GM23338 (cell line): ENCODE results near the gene TEDC1. TPM values are rescaled to one million over a fixed set of nuclear protein-coding genes. Genes with fewer than 3 reads are reported as not detected.
A peak's percentile ranks its signal among the peaks of the same experiment; 100 is the strongest.

Experiments
- ATAC-seq: fragments of 200-7000 bp; cut with Tn5 transposase; 3 replicates; pipeline ENCODE4 v1.9.1; 2020
- DNase-seq: peaks from one replicate; pipeline ENCODE4 v3.0.0-alpha.2; 2015; ENCODE audit warnings: low spot score
- H2AFZ ChIP-seq: fragments of 200-600 bp; sonication (generic); 2 replicates; pipeline ENCODE4 v1.8.0; 2016; ENCODE audit warnings: antibody characterized with exemption, mild to moderate bottlenecking, moderate library complexity
- H3F3A ChIP-seq: fragments of 200-600 bp; sonication (generic); replicated peaks from 2 replicates; pipeline ENCODE4 v1.8.0; 2017; ENCODE audit warnings: antibody characterized with exemption, mixed run types, low read depth
- H3K27ac ChIP-seq: fragments of 200-600 bp; sonication (generic); 2 replicates; pipeline ENCODE4 v1.6.1; 2016; ENCODE audit warnings: low read depth
- H3K27me3 ChIP-seq: fragments of 200-600 bp; sonication (generic); 2 replicates; pipeline ENCODE4 v1.8.0; 2016; ENCODE audit warnings: mild to moderate bottlenecking, mixed run types, moderate library complexity; ENCODE audit not compliant: insufficient read depth
- H3K36me3 ChIP-seq: fragments of 200-600 bp; sonication (generic); 2 replicates; pipeline ENCODE4 v1.8.0; 2016; ENCODE audit warnings: mild to moderate bottlenecking; ENCODE audit not compliant: insufficient read depth
- H3K4me1 ChIP-seq: fragments of 200-600 bp; sonication (generic); 2 replicates; pipeline ENCODE4 v1.8.0; 2016; ENCODE audit warnings: mild to moderate bottlenecking, moderate library complexity; ENCODE audit not compliant: insufficient read depth
- H3K4me2 ChIP-seq: fragments of 200-600 bp; sonication (generic); 2 replicates; pipeline ENCODE4 v1.7.1; 2017; ENCODE audit warnings: mixed run types
- H3K4me3 ChIP-seq: fragments of 200-600 bp; sonication (generic); 2 replicates; pipeline ENCODE4 v1.6.1; 2016; ENCODE audit warnings: mixed run types
- H3K79me2 ChIP-seq: fragments of 200-600 bp; sonication (generic); replicated peaks from 2 replicates; pipeline ENCODE4 v1.8.0; 2017; ENCODE audit warnings: mild to moderate bottlenecking; ENCODE audit not compliant: insufficient read depth
- H3K9me2 ChIP-seq: fragments of 200-600 bp; sonication (generic); 2 replicates; pipeline ENCODE4 v1.8.0; 2017; ENCODE audit not compliant: insufficient read depth
- H4K20me1 ChIP-seq: fragments of 200-600 bp; sonication (generic); replicated peaks from 2 replicates; pipeline ENCODE4 v1.8.0; 2017; ENCODE audit warnings: mild to moderate bottlenecking; ENCODE audit not compliant: insufficient read depth
- H3K27ac Mint-ChIP-seq: 2 replicates; pipeline ENCODE4 v1.8.0; 2020; ENCODE audit warnings: inconsistent platforms, mild to moderate bottlenecking, moderate library complexity, mixed read lengths
- H3K27me3 Mint-ChIP-seq: 3 replicates; pipeline ENCODE4 v1.8.0; 2022; ENCODE audit warnings: low read depth, mild to moderate bottlenecking, moderate library complexity, mixed read lengths, inconsistent platforms; ENCODE audit not compliant: insufficient read depth, poor library complexity
- H3K36me3 Mint-ChIP-seq: 3 replicates; pipeline ENCODE4 v1.8.0; 2021; ENCODE audit warnings: low read depth, mild to moderate bottlenecking, inconsistent platforms, moderate library complexity, mixed read lengths
- H3K4me1 Mint-ChIP-seq: 3 replicates; pipeline ENCODE4 v1.8.0; 2020; ENCODE audit warnings: mild to moderate bottlenecking, inconsistent platforms, mixed read lengths
- H3K4me3 Mint-ChIP-seq: 3 replicates; pipeline ENCODE4 v1.8.0; 2021; ENCODE audit warnings: moderate library complexity, mild to moderate bottlenecking, inconsistent platforms, mixed read lengths
- H3K9me3 Mint-ChIP-seq: 3 replicates; pipeline ENCODE4 v1.8.0; 2020; ENCODE audit warnings: moderate library complexity, mild to moderate bottlenecking, inconsistent platforms, mixed read lengths
- CREB1 ChIP-seq: fragments of 250-450 bp; sonication (Bioruptor Pico); IDR thresholded peaks from 2 replicates; pipeline ENCODE4 v1.5.0; 2020; ENCODE audit warnings: low read depth, mild to moderate bottlenecking, moderate library complexity
- EZH2 ChIP-seq: fragments of 200-600 bp; sonication (generic); IDR thresholded peaks from one replicate; pipeline ENCODE4 v1.8.0; 2017; ENCODE audit warnings: antibody characterized with exemption, mild to moderate bottlenecking, low read depth; ENCODE audit not compliant: unreplicated experiment
- EZH2phosphoT487 ChIP-seq: fragments of 200-600 bp; sonication (generic); IDR thresholded peaks from one replicate; pipeline ENCODE4 v1.8.1; 2018; ENCODE audit warnings: antibody characterized with exemption; ENCODE audit not compliant: unreplicated experiment
- JUNB ChIP-seq: IDR thresholded peaks from one replicate; pipeline ENCODE4 v1.6.1; 2016; ENCODE audit warnings: antibody characterized with exemption; ENCODE audit not compliant: unreplicated experiment
- REST ChIP-seq: IDR thresholded peaks from one replicate; pipeline ENCODE4 v1.6.1; 2018; ENCODE audit warnings: antibody characterized with exemption; ENCODE audit not compliant: unreplicated experiment
- polyA plus RNA-seq: library from polyadenylated mRNA; unstranded; fragments of >200 nt; fragmentation: Nextera tagmentation; extraction: Ambion mirVana; gene quantifications from 2 replicates; pipeline ENCODE4 v1.2.1, GENCODE V29; 2016
- total RNA-seq: library from RNA; depleted of rRNA; stranded (reverse); fragments of >200 nt; shearing (Covaris generic); gene quantifications from 2 replicates; pipeline ENCODE4 v1.2.3, GENCODE V29; 2014

The TEDC1 gene
- total and polyA plus RNA-seq, 2 experiments from 2014 or later: 5.9 to 16.3 TPM

DNA sequence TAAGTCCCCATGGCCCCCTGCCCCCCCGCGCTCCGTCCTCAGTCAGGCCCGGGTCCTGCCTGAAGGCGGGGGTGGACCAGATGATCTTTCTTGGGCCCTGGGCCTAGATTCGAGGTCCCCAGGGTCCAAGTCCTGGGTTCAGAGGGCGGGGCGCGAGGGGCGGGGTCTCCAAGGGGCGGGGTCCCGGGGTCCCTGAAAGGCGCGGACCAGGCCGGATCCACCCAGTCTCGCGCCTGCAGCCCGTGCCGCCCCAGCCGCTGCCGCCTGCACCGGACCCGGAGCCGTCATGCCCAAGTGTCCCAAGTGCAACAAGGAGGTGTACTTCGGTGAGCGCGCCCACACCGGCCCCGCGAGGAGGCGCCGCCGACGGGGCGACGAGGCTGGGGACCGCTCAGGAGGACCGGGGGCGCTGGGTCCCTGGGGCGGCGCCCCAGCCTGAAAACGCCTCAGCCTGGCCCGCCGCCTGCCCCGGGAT, 4.0 kb upstream of the TEDC1 start:
- Mint-ChIP-seq H3K36me3 (no peaks in the 10 kb centered on the region), H3K27me3 (peaks cover 64% of the 10 kb centered on the region), H3K27ac (no peak overlapping the region), H3K4me1 (peaks cover 13% of the 10 kb centered on the region; the same call in 2 of the 3 replicates), H3K9me3 (peaks cover 6% of the 10 kb centered on the region; the same call in 2 of the 3 replicates), H3K4me3 (peak overlapping the region; percentile 61)
- H3K27ac ChIP-seq: no peak overlapping the region
- TF ChIP-seq REST: no peak
- DNase-seq: peak; percentile 62
- H3K4me3 ChIP-seq: peak overlapping the region; percentile 61
- H3F3A ChIP-seq: peaks cover 3% of the 10 kb centered on the region; the same call in 1 of the 2 replicates
- H3K36me3 ChIP-seq: no peaks in the 10 kb centered on the region
- H3K4me2 ChIP-seq: peak overlapping the region; percentile 83
- H4K20me1 ChIP-seq: no peaks in the 10 kb centered on the region
- H2AFZ ChIP-seq: peak overlapping the region; percentile 76
- peaks cover 76% of the 10 kb centered on the region for H3K27me3 ChIP-seq
- peaks cover 3% of the 10 kb centered on the region; the same call in 1 of the 2 replicates for H3K9me2 ChIP-seq
- ATAC-seq: 0 out of 3 replicates have a peak, but pooled peaks have one; percentile 0
- no peaks in the 10 kb centered on the region for H3K79me2 ChIP-seq
- peaks cover 6% of the 10 kb centered on the region; the same call in 1 of the 2 replicates for H3K4me1 ChIP-seq

- peaks cover 60% of the 10 kb centered on the region for H3K27me3 Mint-ChIP-seq
- H3K4me1 Mint-ChIP-seq: peaks cover 8% of the 10 kb centered on the region; the same call in 2 of the 3 replicates
- no peak overlapping the region for H3K27ac Mint-ChIP-seq
- H3K4me1 ChIP-seq: peaks cover 4% of the 10 kb centered on the region; the same call in 1 of the 2 replicates
- H3K9me2 ChIP-seq: peaks cover 3% of the 10 kb centered on the region; the same call in 1 of the 2 replicates
- DNase-seq (no peak), ATAC-seq (no peak)
- H3K36me3 ChIP-seq: no peaks in the 10 kb centered on the region
- peak overlapping the region; percentile 50; the same call in 2 of the 3 replicates for H3K4me3 Mint-ChIP-seq
- H3K27ac ChIP-seq: no peak overlapping the region
- no peaks in the 10 kb centered on the region for H3K36me3 Mint-ChIP-seq
- H3K9me3 Mint-ChIP-seq: peaks cover 6% of the 10 kb centered on the region; the same call in 2 of the 3 replicates
- H3K4me2 ChIP-seq: peak overlapping the region; percentile 83
- peaks cover 4% of the 10 kb centered on the region; the same call in 1 of the 2 replicates for H3F3A ChIP-seq
- no peaks in the 10 kb centered on the region for H4K20me1 ChIP-seq
- H2AFZ ChIP-seq: peak overlapping the region; percentile 76
- TF ChIP-seq JUNB: no peak
- TF ChIP-seq EZH2phosphoT487: no peak
- TF ChIP-seq EZH2: peak; percentile 45
- TF ChIP-seq CREB1 (CRISPR knock-in tag): no peak
- H3K27me3 ChIP-seq: peaks cover 71% of the 10 kb centered on the region
- H3K79me2 ChIP-seq: no peaks in the 10 kb centered on the region
- peak overlapping the region; percentile 61 for H3K4me3 ChIP-seq
Measured at GRCh38 chr14:105487449-105487985, 3.5 kb upstream of the TEDC1 start.
